HG02610 (cell line): ENCODE results near the gene CUX1.
"Not testable (repeated sequence)": the region's sequence is repeated elsewhere in the genome, so short reads cannot be mapped to it uniquely, and the experiment has no call there.

Experiments
- ATAC-seq: cut with Tn5 transposase; IDR thresholded peaks from one replicate; pipeline ENCODE4 v1.9.1; 2021; ENCODE audit warnings: mild to moderate bottlenecking, moderate library complexity; ENCODE audit not compliant: unreplicated experiment

CUX1 gene

GRCh38 chr7:102318482-102318971 is 501.1 kb downstream of the CUX1 start:
- ATAC-seq: no peak

DNA sequence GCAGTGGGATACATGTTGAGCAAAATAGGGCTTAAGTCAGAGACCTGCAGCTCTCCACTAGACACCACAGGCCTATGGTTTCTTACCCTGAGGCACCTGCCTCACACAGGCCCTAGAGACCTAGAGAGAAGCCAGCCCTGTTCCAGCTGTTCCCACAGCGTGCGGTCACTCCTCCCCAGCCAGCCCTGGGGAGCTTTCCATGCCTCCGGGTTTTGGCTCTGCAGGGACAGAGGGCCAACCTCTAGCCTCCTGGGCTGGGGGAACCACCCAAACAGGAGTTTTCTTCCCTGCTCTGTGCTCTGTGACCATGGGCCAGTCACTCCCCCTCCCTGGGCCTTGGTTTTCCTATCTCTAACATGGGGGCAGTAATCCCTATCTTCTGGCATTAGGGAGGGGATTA is 502.2 kb downstream of the CUX1 start:
- ATAC-seq: no peak

DNA sequence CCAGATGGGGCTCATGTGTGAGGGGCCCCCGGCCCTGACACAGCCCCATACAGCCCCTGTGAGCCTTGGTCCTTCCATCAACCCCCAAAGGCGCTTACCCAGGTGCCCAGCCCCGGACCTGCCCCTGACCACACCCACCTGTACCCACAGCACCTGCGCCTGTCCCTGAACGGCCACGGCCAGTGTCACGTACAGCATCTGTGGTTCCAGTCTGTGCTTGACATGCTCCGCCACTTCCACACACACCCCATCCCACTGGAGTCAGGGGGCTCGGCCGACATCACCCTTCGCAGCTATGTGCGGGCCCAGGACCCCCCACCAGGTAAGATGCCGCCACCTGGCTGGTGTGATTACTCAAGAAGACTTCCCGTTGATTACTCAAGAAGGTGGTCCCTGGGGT is 502.8 kb downstream of the CUX1 start:
- no peak for ATAC-seq

DNA sequence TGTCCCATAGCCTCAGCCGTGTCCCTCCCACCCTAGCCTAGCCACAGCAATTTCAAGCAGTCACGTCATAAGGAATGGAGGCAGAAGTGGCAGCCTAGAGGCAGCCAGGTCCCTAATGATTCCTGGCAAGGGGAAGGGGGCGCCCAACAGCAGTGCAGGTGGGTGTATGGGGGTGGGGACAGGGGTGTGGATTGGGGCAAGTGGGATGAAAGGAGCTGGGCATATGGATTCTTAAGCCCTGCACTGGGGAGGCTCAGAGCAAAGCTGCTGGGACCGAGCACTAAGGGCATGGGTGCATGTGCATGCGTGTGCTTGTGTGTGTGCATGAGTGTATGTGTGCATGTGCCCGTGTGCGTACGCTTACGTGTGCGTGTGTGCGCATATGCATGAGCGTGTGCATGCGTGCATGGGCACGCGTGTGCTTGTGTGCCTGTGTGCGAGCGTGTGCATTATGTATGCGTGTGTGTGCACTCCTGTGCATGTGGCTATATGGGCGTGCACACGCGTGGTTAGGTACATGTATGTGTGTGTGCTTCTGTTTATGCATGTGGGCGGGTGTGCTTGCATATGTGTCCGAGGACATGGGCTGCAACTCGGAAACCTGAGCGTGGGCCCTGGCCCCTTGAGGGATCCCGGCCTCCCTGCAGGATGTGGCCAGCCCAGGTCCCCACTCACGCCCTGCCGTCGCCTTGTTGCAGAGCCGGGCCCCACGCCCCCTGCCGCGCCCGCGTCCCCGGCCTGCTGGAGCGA is 503.4 kb downstream of the CUX1 start:
- no peak for ATAC-seq

GRCh38 chr7:102321351-102322201 is 504.1 kb downstream of the CUX1 start:
- ATAC-seq: no peak

DNA sequence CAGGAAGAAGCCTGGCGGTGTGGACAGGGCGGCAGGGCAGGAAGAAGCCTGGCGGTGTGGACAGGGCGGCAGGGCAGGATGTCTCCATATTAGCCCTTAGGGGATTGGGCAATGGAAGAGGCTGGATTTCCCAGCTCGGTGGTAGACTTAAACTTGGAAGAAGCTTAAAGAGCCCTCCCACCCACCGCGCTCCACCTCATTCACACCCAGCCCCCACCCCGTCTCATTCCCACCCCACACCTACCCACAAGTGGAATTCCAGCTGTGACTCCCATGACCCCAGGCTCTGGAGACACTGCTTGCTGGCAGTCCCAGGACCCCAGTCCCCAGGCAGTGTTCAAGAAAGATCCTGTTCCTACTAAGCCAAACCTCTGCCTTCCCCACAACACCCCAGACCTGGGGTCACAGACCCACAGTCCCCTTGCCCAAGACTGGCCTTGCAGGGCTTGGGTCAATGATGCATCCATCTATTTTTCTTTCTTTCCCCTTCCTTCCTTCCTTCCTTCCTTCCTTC is 504.8 kb downstream of the CUX1 start:
- no peak for ATAC-seq

DNA sequence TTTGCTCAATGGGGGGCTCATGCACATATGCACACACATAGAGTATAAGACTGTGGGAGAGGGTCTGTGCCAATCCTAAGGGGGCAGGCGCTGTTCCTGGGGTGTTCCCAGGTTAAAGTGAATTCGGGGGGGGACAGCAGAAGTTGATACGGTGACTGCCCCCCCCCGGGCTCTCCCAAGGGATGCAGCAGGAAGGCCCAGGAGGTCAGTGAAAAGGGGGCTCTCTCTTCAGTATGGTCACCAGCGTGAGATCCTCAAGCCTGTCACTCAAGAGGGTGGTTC is 506.4 kb downstream of the CUX1 start:
- ATAC-seq: no peak

DNA sequence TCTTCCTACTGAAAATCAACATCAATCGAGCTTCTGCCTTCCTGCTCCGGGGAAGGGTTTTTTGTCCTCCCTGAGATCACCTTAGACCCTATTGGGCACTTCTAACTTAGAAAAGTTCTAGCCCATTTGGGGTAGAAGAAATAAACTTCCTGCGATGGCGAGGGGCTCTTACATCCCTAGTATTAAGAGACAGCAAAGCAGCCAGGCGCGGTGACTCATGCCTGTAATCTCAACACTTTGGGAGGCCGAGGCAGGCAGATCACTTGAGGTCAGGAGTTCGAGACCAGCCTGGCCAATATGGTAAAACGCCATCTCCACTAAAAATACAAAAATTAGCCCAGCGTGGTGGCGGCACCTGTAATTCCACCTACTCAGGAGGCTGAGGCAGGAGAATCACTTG is 507.7 kb downstream of the CUX1 start:
- ATAC-seq: not testable (repeated sequence)

DNA sequence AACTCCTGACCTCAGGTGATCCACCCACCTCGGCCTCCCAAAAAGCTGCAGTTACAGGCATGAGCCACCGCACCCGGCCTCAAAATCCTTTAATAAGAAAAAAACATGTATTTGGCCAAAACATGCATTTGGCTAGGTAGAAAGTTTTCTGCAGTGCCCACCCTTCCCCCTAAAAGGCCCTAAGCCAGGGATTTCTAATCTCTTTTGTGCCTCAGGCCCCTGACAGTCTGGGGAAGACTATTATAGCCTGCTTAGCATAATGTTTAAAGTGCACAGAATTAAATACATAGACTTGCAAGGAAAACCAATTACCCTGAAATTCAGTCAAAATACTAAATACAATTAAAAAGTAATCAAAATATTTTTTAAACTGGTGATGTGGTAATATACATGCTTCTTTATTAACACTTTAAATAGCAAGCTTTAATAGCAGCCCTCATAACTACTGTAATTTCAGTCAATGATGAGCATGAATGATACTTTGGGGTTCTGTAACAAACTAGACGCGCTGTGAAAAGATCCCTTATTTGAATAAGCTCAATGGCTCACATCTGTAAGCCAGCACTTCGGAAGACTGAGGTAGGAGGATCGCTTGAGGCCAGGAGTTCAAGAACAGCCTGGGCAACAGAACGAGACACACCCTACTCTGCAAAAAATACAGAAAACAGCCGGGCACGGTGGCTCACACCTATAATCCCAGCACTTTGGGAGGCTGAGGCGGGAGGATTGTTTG is 508.9 kb downstream of the CUX1 start:
- no peak for ATAC-seq

- ATAC-seq: not testable (repeated sequence)
Measured at GRCh38 chr7:102327183-102327582, 509.8 kb downstream of the CUX1 start.

DNA sequence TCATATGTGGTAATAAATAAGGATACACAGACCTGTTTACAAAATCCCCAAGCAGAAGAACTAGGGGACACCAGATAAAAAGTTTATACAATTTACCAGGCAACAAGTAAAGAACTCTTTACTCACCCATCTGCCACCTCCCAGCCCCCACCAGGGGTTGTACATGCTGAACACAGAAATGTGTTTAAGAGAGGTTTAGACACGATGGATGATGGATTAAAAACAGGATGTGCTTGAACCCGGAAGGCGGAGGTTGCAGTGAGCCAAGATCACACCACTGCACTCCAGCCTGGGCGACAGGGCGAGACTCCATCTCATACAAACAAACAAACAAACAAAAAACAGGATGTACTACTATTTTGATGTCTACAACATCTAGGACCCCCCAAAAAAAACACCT is 511.4 kb downstream of the CUX1 start:
- not testable (repeated sequence) for ATAC-seq

DNA sequence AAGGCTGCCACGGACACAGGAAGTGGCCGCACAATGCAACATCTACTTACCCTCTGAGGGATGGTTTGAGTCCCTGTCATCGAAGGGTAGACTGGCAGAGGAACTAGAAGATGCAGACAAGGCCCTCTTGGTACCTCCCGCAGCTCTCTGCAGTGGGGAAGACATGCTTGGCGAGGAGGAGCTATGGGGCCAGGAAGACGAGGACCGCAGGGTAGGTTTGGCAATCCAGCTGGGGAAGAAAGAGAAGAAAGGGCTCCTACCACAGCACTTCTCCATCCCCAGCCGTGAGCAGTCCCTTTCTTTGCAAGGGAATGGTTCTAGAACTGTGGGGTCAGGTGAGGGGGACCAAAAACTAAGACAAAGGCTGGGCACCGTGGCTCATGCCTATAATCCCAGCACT is 511.9 kb downstream of the CUX1 start:
- not testable (repeated sequence) for ATAC-seq

DNA sequence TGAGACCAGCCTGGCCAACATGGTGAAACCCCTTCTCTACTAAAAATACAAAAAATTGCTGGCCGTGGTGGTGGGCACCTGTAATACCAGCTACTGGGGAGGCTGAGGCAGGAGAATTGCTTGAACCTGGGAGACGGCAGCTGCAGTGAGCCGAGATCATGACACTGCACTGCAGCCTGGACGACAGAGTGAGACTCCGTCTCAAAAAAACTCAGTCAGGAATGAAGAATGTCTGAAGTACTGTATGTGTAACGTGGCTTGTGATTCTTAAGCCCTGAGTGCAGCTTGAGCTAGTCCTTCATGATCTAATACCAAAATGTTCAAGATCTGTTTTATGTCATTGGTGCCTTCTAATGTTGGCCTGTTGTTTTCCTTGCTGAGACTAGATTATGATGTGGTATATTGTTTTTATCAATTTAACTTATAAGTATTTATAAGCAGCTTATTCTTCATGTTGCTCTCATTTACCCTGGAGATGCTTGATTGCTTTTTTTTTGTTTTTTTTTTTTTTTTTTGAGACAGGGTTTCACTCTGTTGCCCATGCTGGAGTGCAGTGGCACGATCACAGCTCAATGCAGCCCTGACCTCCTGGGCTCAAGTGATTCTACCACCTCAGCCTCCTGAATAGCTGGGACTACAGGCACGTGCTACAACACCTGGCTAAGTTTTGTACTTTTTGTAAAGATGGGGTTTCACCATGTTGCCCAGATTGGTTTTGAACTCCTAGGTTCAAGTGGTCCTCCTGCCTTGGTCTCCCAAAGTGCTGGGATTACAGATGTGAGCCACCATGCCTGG is 513.4 kb downstream of the CUX1 start:
- not testable (repeated sequence) for ATAC-seq
